HG02623 (cell line): ENCODE measurements around the gene ANKS3.

Experiments used
- ATAC-seq: cut with Tn5 transposase; IDR thresholded peaks from one replicate; pipeline ENCODE4 v1.9.1; 2021; ENCODE audit warnings: moderate library complexity; ENCODE audit not compliant: unreplicated experiment

Gene ANKS3, protein sequence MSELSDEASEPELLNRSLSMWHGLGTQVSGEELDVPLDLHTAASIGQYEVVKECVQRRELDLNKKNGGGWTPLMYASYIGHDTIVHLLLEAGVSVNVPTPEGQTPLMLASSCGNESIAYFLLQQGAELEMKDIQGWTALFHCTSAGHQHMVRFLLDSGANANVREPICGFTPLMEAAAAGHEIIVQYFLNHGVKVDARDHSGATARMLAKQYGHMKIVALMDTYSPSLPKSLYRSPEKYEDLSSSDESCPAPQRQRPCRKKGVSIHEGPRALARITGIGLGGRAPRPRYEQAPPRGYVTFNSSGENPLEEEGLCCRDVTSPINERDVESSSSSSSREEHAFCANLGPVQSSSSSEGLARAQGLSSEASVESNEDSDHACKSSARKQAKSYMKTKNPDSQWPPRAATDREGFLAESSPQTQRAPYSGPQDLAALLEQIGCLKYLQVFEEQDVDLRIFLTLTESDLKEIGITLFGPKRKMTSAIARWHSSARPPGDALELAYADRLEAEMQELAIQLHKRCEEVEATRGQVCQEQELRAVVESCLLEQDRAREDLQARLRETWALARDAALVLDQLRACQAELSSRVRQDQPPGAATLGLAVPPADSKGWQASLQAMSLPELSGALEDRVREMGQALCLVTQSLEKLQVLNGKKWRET

DNA sequence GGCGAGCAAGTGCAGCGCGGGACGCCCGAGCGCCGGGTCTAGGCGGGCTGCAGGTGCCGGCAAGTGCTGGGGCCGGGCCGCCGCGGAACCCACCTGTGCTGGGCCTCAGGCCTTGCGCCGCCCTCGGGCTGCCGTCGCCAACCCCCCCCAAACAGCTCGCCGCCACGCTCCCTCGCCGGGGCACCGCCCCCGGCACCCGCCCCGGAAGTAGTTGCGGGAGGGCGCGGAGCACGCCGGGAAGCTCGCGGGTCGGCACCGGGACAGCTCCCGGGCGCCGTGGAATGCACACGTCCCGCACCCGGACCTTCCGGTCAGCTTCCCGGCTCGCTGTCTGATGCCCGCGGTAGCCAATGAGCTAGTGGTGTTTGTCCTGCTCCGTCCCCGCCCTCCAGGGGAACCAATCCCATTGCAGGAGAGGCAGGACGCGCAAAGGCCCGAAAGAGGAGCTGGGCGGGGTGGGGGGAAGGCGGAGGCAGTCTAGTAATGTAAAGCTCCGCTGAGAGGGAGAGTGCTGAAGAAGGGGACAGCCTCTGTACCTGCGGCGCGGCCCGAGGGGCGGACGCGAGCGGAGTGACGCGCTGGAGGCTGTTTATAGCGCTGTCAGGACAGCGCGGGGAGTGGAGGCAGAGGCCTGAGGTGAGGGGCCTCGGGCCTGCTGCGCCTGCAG is at the start of gene ANKS3, which contains the start of gene DNAAF8:
Gene ANKS3, minus strand, starts transcription at position 209 of the 667 bp plus-strand sequence. CDS start 4,122 bp downstream, outside the sequence.
Gene DNAAF8, plus strand, starts transcription at position 475 of the 667 bp plus-strand sequence. CDS start 1,978 bp downstream, outside the sequence.
- peak; percentile 69 for ATAC-seq

DNA sequence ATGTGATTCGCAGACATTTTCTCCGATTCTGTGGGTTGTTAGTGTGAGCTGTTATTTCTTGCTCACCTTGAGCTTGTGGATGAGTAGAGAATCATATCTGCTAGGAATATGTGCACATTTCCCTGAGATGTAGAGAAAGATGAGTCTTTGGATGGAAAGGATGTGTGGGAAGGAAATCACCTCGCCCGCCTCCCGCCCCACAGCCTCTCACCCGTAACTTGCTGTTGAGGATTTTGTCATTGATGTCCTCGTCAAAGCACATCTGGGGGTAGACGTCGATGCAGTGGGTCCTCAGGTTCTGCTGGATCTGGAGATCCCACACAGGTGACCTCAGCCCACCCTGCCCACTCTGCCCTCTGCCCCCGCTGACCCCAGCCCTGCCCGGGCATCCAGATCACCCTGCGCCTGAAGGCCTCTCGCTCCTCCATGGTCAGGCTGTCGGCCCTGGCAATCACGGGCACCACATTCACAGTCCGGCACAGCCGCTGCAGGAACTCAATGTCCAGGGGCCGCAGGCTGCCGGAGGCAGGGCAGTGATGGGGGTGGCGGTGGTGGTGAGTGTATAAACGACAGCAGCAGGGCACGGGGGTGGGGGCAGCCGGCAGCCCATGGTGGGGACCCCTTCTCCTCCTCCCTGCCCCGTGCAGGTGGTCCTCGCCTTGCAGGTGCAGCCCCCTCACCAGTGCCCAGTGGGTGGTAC is 49.3 kb upstream of the ANKS3 start:
- no peak for ATAC-seq

DNA sequence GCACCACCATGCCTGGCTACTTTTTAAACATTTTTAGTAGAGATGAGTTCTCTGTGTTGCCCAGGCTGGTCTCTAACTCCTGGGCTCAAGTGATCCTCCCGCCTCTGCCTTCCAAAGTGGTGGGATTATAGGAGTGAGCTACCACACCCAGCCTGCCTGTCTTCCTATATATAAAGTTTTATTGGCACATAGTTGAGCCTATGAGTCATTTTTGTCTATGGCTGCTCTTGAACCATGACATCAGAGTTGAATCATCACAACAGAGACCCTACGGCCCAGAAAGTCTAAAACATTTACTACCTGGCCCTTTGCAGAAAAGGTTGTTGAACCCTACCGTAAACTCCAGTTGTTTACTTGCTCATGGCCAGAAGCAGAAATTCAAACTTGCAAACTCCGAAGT is 46.2 kb upstream of the ANKS3 start:
- ATAC-seq = no peak

DNA sequence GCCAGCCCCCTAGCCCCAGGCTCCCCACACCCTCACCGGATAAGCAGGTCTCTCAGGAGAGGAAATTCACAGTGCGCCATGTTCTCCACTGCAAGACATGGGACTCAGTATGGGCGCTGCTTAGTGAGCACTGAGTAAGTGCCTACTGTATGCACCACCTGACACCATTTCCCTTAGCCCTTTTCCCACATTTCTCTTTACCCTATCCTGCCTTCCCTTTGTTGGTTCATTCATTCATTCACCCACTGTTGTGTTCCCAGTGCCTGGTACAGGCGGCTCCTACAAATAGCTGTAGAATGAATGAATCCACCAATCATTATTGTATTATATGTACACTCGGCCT is 44.0 kb upstream of the ANKS3 start:
- ATAC-seq = no peak

DNA sequence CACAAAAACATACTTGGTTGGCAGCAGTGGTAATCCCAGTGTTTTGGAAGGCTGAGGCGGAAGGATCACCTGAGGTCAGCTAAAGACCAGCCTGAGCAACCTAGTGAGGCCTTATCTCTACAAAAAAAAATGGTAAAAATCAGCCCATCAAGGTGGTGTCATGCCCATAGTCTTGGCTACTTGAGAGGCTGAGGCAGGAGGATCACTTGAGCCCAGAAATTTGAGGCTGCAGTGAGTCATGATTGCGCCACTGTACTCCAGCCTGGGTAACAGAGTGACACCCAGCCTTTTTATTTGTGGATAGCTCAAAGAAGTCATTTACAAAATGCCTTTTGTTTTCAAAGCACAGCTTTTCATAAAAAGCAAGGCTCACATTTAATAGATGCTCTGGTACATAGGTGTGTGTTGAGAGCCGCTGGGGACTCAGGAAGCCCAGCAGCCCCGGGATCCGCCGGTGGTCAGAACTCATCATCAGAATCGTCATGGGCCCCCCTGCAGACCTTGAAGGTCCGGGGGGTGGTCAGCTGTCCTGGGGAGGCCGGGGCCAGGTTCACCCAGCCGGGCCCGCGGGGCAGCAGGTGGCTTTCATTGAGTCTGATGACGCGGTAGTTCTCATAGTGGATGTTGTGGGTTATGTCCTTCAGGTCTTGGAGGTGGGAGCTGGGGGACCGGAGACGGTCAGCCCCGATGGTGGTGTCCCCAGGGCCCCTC is 43.4 kb upstream of the ANKS3 start:
- ATAC-seq = no peak

DNA sequence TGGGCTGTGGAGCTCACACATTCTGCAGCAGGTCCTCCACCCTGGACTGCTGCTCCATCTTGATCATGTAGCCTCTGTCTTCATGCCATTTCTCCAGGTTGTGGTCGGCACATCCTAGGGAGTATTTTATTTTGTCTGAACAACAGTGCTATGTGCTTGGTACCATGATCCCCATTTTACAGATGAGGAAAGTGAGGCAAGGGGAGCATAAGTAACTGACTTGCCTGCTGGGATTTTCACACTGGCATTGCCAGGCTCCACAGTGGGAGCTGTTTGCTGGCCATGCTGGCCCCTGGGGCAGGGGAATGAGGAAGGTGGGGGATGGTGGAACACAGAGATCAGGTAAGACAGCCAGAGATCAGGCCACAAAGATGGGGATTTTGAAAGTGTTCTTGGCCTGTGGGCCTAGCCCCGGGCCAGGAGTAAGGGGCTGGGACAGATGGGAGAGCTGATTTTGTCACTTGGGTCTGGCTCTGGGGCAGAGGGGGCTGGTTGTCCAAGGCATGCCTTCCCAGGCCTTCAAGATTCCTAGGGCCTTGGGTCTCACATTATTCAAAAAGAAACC is 42.2 kb upstream of the ANKS3 start:
- no peak for ATAC-seq

DNA sequence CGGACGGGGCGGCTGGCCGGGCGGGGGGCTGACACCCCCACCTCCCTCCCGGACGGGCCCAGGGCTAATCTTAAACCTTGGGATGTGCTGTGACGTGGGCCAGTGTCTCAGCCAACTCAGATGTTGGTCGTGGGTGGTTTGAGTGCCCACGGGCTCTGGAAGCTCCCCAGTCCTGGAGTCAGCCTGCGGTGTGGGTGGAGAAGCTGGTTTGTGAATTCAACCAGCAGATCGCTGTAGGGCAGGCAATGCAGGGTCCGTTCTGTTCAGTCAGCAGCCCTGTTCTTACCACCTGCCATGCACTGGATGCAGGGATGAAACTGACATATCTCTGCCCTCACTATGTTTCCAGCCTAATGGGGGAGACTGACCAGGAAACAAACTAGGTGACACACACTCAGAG is 40.9 kb upstream of the ANKS3 start:
- ATAC-seq = no peak

DNA sequence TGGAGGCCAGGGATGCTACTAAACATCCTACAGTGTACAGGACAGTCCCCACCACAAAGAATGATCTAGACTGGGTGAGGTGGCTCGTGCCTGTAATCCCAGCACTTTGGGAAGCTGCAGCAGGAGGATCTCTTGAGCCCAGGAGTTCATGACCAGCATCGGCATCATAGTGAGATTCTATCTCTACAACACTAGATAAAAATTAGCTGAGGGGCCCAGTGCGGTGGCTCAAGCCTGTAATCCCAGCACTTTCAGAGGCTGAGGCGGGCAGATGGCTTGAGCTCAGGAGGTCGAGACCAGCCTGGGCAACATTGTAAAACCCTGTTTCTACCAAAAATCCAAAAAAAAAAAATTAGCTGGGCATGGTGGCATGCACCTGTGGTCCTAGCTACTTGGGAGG is 38.3 kb upstream of the ANKS3 start:
- no peak for ATAC-seq

DNA sequence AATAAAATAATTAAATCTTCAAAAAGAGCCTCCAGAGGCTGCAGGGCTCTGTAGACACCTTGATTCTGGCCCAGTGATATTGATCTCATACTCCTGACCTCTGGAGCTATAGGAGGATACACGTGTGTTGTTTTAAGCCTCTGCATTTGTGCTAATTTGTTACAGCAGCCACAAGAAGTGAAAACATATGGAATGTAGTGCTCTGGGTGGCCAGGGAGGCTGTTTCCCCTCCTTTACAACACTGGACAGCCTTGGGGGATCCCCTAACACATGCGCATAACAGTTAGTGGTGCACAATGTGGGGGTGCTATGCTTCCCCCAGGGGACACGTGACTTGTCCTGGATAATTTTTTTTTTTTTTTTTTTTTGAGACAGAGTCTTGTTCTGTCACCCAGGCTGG is 37.6 kb upstream of the ANKS3 start:
- ATAC-seq = no peak

DNA sequence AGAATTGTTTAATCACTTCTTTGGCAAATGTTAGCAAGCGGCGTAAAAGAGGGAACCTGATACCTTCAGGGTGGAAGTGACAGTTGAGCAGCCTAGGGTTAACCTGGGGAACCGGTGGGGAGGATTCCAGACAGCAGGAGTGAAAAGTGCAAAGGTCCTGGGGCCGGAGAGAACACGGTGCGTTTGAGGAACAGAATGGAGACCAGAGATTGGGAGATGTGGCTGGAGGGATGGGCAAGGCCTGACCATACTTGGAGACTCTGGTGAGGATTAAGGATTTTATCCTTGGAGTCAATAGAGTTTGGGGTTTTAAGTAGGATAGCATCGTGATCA is 35.2 kb upstream of the ANKS3 start:
- ATAC-seq = no peak

DNA sequence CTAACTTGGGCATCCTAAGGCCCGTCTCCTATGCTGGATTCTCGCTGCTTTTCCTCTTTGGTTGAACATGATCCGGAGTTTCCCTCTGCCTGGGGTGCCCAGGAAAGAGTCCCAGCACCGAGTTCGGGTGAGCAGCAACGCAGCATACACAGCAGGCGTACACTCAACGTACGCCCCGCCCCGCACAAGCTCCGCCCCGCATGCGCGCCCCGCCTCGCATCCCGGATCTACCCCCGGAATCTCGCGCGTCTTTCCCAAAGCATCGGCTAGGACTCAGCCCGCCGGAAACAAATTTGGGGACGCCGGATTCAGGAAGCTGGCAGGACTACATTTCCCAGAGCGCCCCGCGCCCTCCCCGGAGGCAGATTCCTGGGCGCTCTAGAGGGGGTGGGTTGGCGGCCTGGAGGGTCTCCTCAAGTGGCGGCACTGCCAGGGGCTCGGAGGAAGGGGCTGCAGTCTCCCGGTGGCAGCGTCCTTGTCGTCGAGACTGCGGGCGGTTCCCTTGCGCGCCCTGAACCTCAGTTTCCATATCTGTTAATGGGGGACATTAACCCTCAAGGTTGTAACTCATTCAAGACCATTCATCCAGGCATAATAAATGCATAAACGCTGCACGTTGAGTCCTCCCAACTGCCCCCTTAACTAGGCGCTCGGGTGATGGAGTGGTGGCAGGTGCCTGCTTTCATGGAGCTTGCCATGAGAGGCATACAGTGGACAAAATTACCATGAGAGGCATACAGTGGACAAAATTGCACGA is 34.7 kb upstream of the ANKS3 start:
- peak; percentile 62 for ATAC-seq

DNA sequence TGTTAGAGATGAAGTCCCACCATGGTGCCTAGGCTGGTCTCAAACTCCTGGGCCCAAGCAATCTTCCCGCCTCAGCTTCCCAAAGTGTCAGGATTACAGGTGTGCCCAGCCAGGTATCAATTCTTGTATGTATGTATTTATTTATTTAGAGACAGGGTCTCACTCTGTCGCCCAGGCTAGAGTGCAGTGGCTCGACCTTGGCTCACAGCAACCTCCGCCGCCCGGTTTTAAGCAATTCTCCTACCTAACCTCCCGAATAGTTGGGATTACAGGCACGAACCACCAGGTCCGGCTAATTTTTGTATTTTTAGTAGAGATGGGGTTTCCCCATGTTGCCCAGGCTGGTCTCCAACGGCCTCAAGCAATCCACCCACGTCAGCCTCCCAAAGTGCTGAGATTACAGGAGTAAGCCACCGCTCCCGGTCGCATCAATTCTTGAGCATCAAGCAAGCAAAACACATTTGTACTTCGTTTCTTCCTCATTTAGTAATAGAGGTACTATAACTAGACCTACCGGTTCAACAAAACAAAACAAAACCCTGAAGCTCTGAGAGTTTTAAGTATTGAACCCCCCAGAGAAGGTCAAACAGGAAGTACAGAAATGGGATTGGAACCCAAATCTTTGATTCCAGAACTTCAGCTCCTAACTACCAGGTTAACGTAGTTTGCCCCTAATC is 33.9 kb upstream of the ANKS3 start:
- peak; percentile 2 for ATAC-seq

DNA sequence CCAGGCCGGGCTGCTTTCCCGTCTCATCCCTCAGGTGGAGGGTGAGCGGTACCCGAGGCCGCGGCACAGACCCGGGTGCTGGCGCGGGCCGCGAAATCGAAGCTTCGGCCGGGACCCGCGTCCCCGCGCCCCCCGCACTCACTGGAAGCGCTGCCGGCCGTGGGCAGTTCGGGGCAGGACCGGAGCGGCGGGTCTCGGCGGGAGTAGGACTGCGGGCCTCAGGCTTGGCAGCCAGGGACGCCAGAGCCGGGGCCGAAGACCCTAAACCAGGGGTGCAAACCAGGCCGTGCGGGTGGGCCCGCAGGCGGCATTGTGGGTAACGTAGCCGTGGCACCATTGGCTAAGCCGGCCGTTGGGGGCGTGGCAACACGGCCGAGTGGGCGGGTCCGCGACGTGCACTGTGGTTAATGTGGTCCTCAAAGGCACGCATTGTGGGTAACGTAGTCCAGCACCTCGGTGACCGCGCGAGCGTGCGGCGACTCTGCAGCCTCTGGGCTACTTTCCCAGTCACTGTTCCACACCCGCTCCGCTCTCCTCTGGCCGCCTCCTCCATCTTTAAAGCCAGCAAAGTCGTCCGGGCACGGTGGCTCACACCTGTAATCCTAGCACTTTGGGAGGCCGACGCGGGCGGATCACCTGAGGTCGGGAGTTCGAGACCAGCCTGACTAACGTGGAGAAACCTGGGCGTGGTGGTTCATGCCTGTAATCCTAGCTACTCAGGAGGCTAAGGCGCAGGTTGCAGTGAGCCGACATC is 33.0 kb upstream of the ANKS3 start, which contains the start of gene ZNF500:
Gene ZNF500, minus strand, starts transcription at position 288 of the 754 bp plus-strand sequence. CDS start 1,184 bp downstream, outside the sequence.
- ATAC-seq = peak; percentile 70

DNA sequence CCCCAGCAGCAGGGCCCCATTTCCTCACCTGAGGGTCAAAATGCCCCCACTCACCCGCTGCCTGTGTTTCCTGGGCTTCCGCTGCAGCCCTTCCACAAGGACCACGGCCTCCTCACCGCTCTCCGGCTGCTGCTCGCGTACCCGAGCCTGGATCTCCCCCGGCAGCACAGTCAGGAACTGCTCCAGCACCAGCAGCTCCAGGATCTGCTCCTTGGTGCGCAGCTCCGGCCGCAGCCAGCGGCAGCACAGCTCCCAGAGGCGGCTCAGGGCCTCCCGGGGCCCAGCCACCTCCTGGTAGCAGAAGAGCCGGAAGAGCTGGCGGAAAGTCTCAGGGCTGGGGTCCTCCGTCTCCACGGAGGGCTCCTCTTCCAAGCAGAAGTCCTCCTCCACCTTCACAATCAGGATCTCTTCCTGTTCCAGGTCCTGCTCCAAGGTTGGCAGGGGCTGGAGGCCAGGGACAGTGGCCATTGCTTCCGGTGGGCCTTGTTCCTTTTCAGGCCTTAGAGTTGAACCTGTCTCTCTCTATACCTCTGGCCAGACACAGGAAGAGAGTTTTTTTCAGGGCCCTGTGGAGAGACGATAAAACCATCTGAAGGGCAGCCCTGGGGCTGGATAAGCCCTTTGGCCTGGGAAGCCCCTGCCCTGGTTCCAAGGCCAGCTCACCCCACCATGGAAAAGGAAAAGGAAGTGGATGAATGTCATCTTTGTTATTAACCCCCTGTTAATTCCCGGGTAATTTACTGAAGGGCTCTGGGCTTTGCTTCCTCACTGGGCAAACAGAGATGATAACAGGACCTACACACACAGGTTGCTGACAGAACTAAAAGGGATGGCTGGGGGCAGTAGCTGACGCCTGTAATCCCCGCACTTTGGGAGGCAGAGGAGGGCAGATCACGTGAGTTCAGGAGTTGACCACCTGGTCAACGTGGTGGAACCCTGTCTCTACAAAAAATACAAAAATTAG is 31.7 kb upstream of the ANKS3 start:
- no peak for ATAC-seq

DNA sequence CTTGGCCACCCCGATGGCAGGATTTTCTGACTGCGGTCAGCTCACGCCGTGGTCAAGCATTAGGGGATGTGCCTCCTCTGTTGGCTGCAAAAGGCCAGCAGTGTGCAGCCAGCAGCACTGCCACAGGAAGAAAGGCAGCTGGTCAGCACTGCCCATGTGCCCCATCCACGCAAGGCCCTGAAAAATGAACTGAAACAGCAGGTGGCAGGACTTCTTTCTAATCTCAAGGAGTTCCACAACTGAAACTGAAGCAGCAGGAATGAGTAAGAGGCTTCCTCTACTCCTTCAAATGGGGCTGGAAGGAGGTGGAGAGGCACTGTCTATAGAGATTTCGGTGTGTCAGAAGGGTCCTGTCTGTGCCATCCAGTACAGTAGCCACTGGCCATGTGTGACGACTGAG is 29.7 kb upstream of the ANKS3 start:
- no peak for ATAC-seq

DNA sequence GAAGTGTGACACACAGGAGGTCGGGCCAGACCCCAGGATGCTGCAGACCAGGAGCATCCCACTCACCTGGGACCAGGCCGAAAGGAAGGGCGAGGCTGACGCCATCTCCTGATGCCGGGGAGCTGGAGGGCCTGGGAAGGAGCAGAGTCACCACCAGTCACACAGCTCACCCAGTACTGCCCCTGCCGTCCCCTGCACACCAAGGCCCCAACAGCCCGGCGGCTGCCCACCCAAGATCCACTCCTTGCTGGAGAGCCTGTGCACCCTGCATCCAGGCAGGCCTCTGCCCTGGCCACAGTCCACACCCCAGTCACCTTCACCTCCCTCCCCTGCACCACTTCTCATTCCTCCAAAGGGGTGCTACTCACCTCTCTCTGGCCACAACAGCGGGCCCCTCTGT is 28.1 kb upstream of the ANKS3 start:
- ATAC-seq = no peak

DNA sequence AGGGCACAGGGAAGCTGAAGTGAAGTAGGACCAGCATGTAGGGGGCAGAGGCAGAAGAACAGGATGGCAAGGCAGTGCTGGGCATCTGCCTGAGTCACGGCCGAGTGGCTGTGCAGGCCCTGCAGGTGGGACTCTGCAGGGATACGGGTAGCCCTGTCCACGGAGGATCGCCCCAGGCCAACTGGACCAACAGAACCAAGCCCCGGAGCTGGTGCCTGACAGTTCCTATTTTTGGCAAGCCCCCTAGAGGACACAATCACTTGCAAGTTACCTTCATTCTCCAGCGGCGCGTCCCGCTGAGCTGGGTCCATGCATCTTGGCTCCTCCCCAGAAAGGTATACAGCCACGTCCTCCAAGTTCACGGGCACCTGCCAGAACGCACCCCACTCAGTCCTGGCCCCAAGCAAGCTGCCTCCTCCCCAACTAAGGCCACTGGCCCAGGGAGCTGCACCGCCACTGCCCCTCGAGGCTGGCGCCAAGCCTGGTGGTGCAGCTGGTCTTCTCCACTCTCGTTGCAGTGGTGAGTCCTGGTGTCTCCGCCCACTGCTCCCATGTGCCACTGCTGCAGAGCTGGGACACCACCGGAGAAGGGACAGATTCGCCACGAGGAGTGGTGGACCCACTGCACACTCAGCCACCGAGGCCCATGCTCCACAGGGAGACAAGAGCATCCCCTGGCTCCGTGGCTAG is 26.3 kb upstream of the ANKS3 start:
- ATAC-seq = no peak
